ENCODE measurements around the gene ZNF33A.
"Not testable (repeated sequence)": the region's sequence is repeated elsewhere in the genome, so short reads cannot be mapped to it uniquely, and the experiment has no call there.

DNA sequence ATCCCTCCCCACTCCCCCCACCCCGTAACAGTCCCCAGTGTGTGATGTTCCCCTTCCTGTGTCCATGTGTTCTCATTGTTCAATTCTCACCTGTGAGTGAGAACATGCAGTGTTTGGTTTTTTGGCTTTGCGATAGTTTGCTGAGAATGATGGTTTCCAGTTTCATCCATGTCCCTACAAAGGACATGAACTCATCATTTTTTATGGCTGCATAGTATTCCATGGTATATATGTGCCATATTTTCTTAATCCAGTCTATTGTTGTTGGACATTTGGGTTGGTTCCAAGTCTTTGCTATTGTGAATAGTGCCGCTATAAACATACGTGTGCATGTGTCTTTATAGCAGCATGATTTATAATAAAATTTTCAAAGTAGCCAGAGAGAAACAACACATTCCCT is 8.6 kb downstream of the ZNF33A start:
- TF ChIP-seq, protein P1, sequence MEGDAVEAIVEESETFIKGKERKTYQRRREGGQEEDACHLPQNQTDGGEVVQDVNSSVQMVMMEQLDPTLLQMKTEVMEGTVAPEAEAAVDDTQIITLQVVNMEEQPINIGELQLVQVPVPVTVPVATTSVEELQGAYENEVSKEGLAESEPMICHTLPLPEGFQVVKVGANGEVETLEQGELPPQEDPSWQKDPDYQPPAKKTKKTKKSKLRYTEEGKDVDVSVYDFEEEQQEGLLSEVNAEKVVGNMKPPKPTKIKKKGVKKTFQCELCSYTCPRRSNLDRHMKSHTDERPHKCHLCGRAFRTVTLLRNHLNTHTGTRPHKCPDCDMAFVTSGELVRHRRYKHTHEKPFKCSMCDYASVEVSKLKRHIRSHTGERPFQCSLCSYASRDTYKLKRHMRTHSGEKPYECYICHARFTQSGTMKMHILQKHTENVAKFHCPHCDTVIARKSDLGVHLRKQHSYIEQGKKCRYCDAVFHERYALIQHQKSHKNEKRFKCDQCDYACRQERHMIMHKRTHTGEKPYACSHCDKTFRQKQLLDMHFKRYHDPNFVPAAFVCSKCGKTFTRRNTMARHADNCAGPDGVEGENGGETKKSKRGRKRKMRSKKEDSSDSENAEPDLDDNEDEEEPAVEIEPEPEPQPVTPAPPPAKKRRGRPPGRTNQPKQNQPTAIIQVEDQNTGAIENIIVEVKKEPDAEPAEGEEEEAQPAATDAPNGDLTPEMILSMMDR (conservative IDR thresholded peaks at IDR 0.05): not testable (repeated sequence)
- not testable (repeated sequence) for TF ChIP-seq EZH2 (IDR thresholded peaks at IDR 0.05; ENCODE audit: low read depth)

Data from PC-9 (cell line).